ENCODE results near the gene ZDHHC14.

DNA sequence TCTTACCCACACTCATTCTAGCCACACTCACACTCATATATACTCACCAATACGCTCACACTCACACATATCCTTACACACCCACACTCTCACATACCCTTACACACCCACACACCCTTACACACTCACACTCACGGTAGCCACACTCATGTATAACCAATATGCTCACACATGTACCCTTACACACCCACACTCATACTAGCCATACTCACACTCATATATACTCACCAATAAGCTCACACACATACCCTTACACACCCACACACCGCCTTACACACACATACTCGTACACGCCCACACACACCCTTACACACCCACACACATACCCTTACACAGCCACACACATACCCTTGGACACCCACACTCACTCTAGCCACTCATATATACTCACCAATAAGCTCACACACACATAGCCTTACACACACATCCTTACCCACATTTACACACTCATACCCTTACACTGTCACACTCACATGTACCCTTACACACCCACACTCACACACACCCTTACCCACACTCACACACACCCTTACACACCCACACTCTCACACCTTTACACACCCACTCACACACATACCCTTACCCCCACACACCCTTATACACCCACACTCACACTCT, 249.6 kb downstream of the ZDHHC14 start:
- no peak for TF ChIP-seq EP300 (IDR thresholded peaks at IDR 0.05)
- TF ChIP-seq MAFK (IDR thresholded peaks at IDR 0.05; ENCODE audit: partially characterized antibody): no peak
- TF ChIP-seq, protein P1, sequence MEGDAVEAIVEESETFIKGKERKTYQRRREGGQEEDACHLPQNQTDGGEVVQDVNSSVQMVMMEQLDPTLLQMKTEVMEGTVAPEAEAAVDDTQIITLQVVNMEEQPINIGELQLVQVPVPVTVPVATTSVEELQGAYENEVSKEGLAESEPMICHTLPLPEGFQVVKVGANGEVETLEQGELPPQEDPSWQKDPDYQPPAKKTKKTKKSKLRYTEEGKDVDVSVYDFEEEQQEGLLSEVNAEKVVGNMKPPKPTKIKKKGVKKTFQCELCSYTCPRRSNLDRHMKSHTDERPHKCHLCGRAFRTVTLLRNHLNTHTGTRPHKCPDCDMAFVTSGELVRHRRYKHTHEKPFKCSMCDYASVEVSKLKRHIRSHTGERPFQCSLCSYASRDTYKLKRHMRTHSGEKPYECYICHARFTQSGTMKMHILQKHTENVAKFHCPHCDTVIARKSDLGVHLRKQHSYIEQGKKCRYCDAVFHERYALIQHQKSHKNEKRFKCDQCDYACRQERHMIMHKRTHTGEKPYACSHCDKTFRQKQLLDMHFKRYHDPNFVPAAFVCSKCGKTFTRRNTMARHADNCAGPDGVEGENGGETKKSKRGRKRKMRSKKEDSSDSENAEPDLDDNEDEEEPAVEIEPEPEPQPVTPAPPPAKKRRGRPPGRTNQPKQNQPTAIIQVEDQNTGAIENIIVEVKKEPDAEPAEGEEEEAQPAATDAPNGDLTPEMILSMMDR (IDR thresholded peaks at IDR 0.05): no peak
- TF ChIP-seq CEBPB (IDR thresholded peaks at IDR 0.05): no peak

Data from A549 (cell line).